Measurements from ENCODE around the gene PLA2G6. TPM values are rescaled to one million over a fixed set of nuclear protein-coding genes. Genes with fewer than 3 reads are reported as not detected.

PLA2G6 gene
- total and polyA plus RNA-seq, 2 of the 4 experiments (the other 2 are of a cell fraction) = 6.1 to 10.3 TPM

DNA sequence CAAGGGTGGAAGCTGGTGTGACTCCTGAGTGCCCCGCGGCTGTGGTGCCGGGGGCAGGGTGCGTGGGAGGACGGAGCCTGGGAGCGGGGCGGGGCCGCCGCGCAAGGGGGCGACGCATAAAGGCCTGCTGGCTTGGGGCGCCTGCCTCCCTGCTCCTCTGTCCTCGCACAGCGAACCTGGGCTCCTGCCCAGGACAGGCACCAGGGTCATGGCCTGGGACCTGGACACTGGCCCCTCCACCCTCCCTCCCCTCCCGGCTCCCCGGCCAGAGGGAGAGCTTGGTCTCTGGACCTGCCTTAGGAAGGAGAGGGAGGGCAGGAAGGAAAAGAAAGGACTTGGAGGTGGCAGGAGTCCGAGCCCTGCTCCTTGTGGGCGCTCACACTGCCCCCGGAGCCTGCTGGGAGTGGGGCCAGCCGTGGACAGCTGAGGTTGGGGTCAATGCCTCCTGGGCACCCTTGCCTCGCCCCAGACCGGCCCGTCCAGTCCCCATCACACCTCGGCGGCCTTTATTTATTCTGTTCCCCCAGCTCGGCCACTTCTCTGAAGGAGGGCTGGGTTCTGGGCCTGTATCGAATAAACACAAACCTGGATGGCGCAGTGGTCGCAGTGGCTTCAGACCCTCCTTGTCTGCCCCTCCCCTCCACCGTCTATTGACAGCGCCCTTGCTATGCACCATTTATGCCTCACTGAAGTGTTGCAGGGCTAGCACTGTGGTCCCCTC is 106.4 kb downstream of the PLA2G6 start:
- intact Hi-C loops (cut with micrococcal nuclease) = no loop called here
- no peak overlapping the region for H2AK5ac ChIP-seq (ENCODE audit: low read depth, low read length)
- no peaks in the 10 kb centered on the region; the same call in 1 of the 2 replicates for H3K27me3 ChIP-seq (ENCODE audit: control insufficient read depth, insufficient read depth, low read length)
- TF ChIP-seq RFX5 (IDR thresholded peaks at IDR 0.05; ENCODE audit: low read depth, low read length) = no peak
- H4K5ac ChIP-seq (ENCODE audit: low read depth, low read length) = no peak overlapping the region
- H2BK20ac ChIP-seq (ENCODE audit: low read depth, low read length) = no peak overlapping the region
- H3K4me1 ChIP-seq (ENCODE audit: control insufficient read depth, insufficient read depth, low read length) = no peaks in the 10 kb centered on the region
- H3K9me1 ChIP-seq (ENCODE audit: insufficient read depth, low read length) = 0 out of 2 replicates have a peak, but pooled peaks cover 1% of the 10 kb centered on the region
- H4K91ac ChIP-seq (ENCODE audit: insufficient read depth, low read depth, low read length) = no peak overlapping the region
- CTCF ChIA-PET = no interaction called here
- H2AFZ ChIP-seq (replicated peaks; ENCODE audit: low read length, poor library complexity) = no peak overlapping the region
- no peak overlapping the region for H3K18ac ChIP-seq (ENCODE audit: low read depth, low read length)
- no peaks in the 10 kb centered on the region for H3K79me1 ChIP-seq (ENCODE audit: low read depth in 1 of 2, low read length in 2 of 2)
- H4K20me1 ChIP-seq (ENCODE audit: insufficient read depth, low read length) = no peaks in the 10 kb centered on the region
- no peak overlapping the region for H3K4me3 ChIP-seq (ENCODE audit: insufficient read depth, low read depth, low read length)
- no peak overlapping the region for H2AK9ac ChIP-seq (replicated peaks; ENCODE audit: low read depth, low read length, poor library complexity)
- no peak overlapping the region for H3K27ac ChIP-seq (ENCODE audit: insufficient read depth, low read length)
- in situ Hi-C loops (cut with MboI; ENCODE audit: low sequenced_read_pairs) = no loop called here
- H4K8ac ChIP-seq (ENCODE audit: low read depth in 2 of 2, low read length in 2 of 2) = no peak overlapping the region
- no TSS peak for BruUV-seq (replicated peaks)
- no peak overlapping the region for H2BK15ac ChIP-seq (ENCODE audit: low read depth, low read length)
- ATAC-seq (ENCODE audit: low read depth) = no peak
- H3K56ac ChIP-seq (ENCODE audit: extremely low read depth, insufficient read depth, low read length) = no peak overlapping the region
- no peak overlapping the region for H3K4ac ChIP-seq (ENCODE audit: low read depth, low read length)
- H3K9ac ChIP-seq (ENCODE audit: low read depth, low read length) = no peak overlapping the region
- POLR2A ChIA-PET (ENCODE audit: unreplicated experiment) = no interaction called here
- whole genome bisulfite sequencing, 2 experiments (ENCODE audit: extremely low coverage in 2 of 2, insufficient read length in 1 of 2) = 97% methylated on average over 16 of the region's 32 CpGs; no CpG with 5 or more reads in 1 of the 2 experiments
- dilution Hi-C loops (cut with HindIII; ENCODE audit: low sequenced_read_pairs, unreplicated experiment) = no loop called here
- H3K36me3 ChIP-seq (ENCODE audit: control insufficient read depth, insufficient read depth, low read length) = peaks cover 10% of the 10 kb centered on the region
- no peak overlapping the region for H2BK5ac ChIP-seq (ENCODE audit: low read depth, low read length, poor library complexity, severe bottlenecking)
- H2BK120ac ChIP-seq (ENCODE audit: low read depth, low read length) = no peak overlapping the region
- DNase-seq = no peak
- H3K4me2 ChIP-seq (ENCODE audit: low read depth, low read length) = no peak overlapping the region
- no peak overlapping the region for H3K14ac ChIP-seq (replicated peaks; ENCODE audit: low read depth, low read length)
- no peak overlapping the region for H3K23ac ChIP-seq (ENCODE audit: low read depth, low read length)
- no peaks in the 10 kb centered on the region for H3K9me3 ChIP-seq (ENCODE audit: control insufficient read depth, insufficient read depth, low read length)

Measured in IMR-90 (cell line).